OCI-LY3 (cell line): Measurements from ENCODE around the gene EIPR1.

ENCODE experiments used
- CTCF ChIP-seq: fragments of 200-600, 300-600 bp; sonication (generic); IDR thresholded peaks from 2 replicates; pipeline ENCODE4 v1.5.1; 2014; ENCODE audit warnings: antibody characterized with exemption, low read length, low read depth
- EZH2phosphoT487 ChIP-seq: fragments of 200-600 bp; shearing (Covaris generic); IDR thresholded peaks from 2 replicates; pipeline ENCODE4 v1.6.1; 2018; ENCODE audit warnings: antibody characterized with exemption, mixed run types, low read depth

- TF ChIP-seq CTCF (no peak), EZH2phosphoT487 (no peak)
Measured at GRCh38 chr2:3307901-3308300, 69.7 kb downstream of the EIPR1 start.
